ENCODE results near the gene VPS13C.
"Not testable (repeated sequence)": the region's sequence is repeated elsewhere in the genome, so short reads cannot be mapped to it uniquely, and the experiment has no call there.

VPS13C gene

DNA sequence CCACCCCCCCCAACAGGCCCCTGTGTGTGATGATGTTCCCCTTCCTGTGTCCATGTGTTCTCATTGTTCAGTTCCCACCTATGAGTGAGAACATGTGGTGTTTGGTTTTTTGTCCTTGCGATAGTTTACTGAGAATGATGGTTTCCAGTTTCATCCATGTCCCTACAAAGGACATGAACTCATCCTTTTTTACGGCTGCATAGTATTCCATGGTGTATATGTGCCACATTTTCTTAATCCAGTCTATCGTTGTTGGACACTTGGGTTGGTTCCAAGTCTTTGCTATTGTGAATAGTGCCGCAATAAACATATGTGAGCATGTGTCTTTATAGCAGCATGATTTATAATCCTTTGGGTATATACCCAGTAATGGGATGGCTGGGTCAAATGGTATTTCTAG is 12.0 kb downstream of the VPS13C start:
- not testable (repeated sequence) for DNase-seq (ENCODE audit: low read depth in 2 of 3, low spot score in 1 of 3)

DNA sequence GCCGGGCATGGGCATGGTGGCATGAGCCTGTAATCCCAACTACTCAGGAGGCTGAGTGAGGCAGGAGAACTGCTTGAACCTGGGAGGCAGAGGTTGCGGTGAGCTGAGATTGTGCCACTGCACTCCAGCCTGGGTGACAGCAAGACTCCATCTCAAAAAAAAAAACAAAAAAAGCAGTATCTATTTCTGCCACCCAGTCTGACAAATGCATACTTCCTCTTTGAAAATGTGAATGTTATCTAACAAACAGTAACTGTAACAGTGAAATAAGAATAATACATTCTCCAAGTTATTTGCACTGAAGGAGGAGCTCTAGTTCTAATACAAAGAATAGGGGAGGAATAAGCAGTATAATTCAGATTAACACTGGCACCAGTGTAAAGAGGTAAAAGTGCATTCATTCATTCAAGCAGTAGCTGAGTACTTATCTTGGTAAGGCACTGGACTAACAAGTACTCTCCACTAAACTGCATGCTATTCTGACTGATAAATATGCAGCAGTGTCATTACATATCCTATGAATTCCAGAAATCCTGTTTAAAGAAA is 12.9 kb downstream of the VPS13C start:
- no peak for DNase-seq (ENCODE audit: low read depth in 2 of 3, low spot score in 1 of 3)

DNA sequence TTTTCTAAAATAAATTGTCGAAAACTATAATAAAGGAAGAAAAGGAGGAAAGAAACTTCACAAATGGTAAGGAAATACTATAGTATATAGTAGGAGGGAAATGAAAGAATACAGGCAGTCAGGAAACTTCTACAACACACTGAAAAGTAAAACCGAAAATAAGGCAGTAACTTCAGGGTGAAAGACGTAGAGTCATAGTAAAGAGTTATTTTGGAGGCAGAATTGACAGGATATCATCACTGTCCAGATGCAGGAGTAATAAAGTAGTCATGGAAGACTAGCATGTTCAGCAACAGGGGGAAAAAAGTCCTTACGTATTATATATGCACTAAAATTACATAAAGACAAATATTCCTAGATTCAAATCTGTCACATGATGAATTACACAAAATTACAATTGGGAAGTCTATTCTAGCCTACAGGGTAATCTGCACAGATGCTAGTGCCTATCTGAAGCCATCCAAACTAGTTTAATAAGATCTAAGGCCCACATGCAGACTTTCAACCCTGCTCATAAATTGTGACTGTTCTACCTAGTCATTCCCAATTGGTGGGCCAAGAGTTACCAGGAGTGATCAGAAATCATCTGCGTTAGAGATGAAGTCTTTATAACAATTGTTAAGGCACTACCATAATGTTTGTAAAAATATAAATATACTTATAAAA is 14.0 kb downstream of the VPS13C start:
- DNase-seq (ENCODE audit: low read depth in 2 of 3, low spot score in 1 of 3), result no peak

DNA sequence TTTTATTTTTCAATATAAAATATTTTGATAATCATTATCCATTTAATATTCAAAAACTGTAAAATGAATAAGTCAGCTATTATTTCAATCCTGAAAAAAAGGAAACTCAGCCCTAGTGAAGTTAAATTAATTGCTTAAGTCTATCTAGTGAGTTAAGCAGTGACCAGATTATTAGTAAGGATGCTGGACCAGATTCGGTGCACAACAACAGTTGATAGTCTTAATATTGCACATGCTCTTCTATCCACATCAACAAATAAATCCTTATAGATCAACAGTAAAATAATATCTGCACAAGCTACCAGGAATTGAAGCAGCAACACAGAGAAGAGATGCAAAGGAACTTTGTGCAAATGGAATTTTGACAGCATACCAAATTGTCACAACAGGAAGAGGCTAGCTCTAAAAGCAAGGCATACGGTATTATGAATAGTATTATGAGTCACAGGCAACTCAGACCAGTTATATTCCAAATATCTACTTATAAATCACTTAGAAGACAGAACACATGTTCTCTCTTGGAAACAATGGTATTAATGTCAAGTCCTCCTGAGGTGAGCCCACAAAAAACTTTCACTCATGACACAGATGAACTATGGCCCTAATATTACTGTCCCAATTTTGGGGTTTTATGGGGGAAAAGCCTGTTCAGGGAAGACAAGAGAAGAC is 24.9 kb downstream of the VPS13C start:
- DNase-seq (ENCODE audit: low read depth in 2 of 3, low spot score in 1 of 3), result no peak

DNA sequence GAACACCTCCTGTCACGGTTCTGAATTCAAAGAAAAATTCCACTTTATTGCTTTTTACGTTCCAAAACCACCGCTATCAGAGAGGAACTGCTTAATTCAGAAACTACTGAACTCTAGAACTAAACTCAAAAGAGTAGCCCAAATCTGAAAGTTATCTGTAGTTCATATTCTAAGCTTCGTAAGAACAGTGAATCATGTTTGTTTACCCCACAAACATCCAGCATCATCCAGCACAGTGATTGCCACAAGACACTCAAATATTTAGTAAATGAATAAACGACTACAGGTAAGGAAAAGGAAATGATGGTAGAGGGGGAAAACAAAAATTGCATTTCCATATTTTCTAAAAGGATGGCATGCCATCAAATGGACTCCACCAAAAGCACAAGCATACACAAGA is 32.3 kb downstream of the VPS13C start:
- DNase-seq (ENCODE audit: low read depth in 2 of 3, low spot score in 1 of 3), result no peak

DNA sequence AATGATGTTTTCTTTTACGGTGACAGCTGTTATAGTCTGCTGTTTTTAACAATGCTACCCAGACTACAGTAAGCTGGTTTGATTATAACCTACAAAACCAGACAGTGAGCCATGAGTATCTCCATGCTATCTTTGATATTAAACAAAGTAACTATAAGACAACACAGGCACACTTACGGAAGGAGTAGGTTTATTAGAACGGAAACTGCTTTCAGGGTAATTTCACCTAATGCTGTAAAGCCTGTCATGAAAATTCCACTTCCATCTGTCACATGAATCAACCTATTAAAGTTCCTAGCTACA is 33.0 kb downstream of the VPS13C start:
- no peak for DNase-seq (ENCODE audit: low read depth in 2 of 3, low spot score in 1 of 3)

DNA sequence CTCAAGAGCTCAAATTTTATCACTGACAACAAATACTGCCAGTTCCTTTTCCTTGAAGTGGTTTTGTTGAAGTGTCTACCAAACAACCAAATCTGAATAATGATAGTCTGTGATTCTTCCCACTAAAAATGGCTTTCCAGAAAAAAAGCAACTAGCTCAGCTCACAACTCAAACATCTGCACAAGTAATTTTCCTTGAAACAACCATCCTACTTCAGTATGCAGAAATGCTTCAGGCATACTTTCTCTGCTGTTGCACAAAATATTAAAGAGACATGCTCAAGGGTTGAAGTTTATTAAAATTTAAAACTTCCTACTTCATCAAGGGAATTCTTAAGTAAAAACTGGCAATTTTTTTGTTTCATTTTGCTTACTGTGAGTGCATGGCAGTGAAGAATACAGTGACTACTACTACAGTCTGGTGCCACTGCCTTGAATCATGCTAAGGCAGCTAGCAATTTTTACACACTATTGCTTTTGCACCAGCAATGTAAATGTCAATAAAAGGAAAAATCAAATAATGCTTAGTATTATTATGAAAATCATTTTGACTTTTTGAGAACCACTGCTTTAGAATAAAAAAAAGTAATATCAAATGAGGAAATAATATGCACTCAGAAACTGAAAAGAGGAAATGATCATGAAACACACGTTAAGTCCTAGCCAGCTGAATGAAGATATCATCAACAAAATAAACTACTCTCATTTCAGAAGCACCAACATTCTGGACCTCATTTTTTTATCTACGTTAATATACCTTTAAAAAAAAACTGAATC is 33.6 kb downstream of the VPS13C start:
- DNase-seq (ENCODE audit: low read depth in 2 of 3, low spot score in 1 of 3), result no peak

DNA sequence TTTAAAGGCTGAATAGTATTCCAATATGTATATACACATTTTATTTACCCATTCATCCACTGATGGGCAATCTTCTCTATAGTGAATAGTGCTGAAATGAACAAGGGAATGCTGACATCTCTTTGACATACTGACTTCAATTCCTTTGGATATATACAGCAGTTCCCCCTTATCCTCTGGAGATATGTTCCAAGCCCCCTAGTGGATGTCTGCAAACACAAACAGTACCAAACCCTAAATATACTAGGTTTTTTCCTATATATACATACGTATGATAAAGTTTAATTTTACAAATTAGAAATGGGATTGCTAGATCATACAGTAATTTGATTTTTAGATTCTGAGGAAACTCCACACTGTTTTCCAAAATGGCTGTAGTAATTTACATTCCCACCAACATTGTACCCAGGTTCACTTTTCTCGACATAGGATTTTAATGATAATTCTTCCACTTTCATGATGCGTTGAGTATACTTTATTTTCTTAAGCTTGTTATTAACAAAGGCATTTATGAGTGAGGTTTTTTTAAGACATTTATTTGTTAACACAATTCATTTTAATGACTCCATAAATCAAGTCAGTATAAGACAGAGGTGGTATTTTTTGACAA is 38.2 kb downstream of the VPS13C start:
- DNase-seq (ENCODE audit: low read depth in 2 of 3, low spot score in 1 of 3), result no peak

DNA sequence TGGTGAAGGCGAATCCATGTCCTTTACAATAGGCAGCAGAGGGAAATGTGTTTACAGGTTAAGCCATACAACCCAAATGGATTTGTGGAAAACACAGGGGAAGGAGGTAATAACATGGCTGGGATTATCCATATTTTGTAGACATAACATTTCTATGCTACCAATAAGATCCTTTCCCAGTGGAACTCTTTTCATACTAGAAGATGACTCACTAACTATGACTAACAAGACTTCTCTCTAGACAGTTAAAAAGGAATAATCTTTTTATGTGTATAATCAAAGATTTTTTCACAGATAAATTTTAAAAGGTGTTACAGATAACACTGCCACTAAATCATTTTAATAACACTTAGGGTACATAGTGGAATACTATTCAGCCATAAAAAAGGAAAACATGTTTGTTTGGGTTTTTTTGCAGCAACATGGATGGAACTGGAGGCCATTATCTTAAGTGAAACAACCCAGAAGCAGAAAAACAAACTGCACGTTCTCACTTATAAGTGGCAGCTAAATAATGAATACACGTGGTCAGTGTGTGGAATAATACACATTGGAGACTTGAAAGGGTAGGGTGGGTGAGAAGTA is 39.6 kb downstream of the VPS13C start:
- no peak for DNase-seq (ENCODE audit: low read depth in 2 of 3, low spot score in 1 of 3)

DNA sequence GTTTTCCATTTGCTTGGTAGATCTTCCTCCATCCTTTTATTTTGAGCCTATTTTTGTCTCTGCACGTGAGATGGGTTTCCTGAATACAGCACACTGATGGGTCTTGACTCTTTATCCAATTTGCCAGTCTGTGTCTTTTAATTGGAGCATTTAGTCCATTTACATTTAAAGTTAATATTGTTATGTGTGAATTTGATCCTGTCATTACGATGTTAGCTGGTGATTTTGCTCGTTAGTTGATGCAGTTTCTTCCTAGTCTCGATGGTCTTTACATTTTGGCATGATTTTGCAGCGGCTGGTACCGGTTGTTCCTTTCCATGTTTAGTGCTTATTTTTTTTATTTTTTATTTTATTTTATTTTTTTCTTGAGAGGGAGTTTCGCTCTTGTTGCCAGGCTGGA is 54.9 kb downstream of the VPS13C start:
- not testable (repeated sequence) for DNase-seq (ENCODE audit: low read depth in 2 of 3, low spot score in 1 of 3)

DNA sequence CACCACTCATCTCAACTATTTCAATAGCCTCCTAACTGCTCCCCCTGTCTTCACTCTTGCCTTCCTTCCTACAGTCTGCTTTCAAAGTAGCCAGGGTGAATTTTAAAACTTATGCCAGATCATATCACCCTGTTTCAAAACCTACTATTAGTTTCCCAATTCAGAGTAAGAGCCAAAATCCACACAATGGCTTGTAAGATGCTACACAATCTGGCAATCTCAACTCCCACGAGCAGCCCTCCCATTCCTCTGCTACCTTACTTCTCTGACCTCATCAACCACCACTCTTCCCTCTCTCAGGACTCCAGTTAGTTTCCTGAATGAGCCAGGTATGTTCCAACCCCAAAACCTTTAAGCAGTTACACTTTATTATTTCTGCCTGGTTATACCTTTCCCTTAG is 62.5 kb downstream of the VPS13C start:
- DNase-seq (ENCODE audit: low read depth in 2 of 3, low spot score in 1 of 3), result no peak

DNA sequence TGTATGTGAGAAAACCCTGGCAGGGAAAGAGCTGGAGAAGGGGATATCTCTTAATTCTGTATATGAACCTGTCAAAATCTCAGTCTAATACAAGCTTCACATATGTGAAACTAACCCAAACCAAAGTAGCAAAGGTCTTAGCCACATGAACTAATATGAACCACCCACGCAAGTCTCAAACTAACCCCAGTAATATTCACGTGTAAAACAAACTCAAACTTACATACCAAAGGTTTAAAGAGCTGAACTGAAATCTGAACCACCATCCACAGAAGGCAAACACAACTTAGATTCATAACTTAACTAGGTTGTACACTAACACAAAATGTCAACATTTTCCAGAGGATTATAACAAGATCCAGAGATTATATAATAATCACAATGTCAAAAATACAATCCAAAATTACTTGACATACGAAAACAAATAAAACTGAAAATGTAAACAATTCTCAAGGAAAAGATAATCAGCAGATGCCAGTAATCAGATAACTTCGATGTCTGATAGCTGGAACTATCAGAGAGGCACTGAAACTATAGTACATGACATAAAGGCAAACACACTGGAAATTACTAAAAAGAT is 64.1 kb downstream of the VPS13C start:
- no peak for DNase-seq (ENCODE audit: low read depth in 2 of 3, low spot score in 1 of 3)

DNA sequence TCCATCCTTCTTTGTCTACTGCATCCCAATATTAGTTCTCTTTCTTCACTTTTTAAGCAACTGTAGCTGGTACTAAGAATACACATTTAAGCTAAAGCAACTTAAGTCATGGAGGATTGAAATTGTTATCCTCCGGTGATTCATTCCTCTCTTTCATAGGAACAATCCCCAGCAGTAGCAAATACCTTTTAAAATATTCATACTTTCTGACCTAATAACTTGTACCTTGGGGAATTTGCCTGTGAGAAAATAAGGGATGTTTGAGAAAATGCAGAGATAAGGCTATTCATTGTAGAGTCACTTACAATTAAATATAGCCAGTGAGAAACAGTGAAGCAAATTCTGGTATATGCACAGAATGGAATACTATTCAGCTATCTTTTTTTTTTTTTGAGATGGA is 66.0 kb downstream of the VPS13C start:
- DNase-seq (ENCODE audit: low read depth in 2 of 3, low spot score in 1 of 3), result no peak

DNA sequence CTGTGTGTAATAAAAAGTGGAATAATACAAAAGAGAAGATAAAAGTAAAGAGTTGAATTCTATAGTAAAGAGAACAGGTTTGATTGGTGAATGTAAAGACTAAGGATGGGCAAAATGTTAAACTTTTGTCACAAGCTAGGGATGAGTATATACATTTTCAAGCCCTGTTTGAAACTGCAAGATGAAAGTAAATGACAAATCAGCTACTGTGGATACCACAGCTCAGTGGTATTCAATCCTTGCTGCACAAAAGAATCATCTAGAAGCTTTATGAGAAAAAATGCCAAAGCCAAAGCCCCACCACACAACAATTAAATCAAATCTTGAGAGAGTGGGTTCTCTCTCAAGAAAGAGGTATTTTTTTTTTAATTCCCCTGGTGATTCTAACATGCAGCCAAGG is 67.7 kb downstream of the VPS13C start:
- DNase-seq (ENCODE audit: low read depth in 2 of 3, low spot score in 1 of 3), result no peak

DNA sequence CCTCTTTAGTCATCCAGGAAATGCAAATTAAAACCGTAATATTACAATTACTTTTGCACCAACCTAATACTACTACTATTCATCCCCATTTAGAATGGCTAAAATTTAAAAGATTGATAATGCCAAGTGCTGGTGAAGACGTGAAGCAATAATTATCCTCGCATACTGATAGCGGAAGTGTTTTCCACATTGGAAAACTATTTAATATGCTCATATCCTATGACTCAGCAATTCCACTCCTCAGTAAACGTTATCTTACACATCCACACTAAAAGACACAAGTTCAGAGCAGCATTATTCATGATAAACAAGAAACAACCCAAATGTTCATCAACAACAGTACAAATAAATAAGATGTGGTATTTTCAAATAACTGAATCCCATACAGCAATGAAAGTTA is 70.6 kb downstream of the VPS13C start:
- no peak for DNase-seq (ENCODE audit: low read depth in 2 of 3, low spot score in 1 of 3)

DNA sequence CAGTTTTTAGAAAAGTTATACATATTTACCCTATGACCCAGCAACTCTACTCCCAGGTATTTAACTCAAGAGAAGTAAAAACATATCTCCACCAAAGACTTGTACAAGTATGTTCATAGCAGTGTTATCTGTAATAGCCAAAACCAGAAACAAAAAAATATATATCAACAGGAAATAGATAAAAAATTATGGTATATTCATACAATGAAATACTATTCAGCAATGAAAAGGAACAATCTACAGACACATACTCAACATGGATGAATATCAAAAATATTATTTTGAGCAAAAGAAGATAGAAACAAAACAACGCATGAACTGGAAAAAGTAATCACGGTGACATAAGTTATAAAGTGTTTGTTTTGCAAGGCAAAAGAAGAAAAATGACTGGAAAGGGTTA is 72.4 kb downstream of the VPS13C start:
- DNase-seq (ENCODE audit: low read depth in 2 of 3, low spot score in 1 of 3), result no peak

DNA sequence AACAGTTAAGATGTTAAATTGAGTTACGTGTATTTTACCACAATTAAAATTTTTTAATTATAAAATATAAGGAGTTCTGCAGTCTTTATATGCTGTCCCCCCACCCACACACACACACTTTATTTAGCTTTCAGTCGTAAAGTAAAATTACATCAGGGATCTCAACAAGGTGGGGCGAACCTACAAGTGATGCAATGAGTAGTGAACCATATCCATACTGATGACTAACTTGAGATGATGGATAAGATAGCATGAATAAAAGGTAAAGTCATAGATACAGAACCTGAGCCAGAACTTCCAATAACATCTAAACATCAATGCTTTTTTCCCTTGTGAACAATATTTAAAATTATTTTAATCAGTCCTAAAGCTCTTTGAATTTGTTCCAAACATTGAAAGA is 77.2 kb downstream of the VPS13C start:
- no peak for DNase-seq (ENCODE audit: low read depth in 2 of 3, low spot score in 1 of 3)

DNA sequence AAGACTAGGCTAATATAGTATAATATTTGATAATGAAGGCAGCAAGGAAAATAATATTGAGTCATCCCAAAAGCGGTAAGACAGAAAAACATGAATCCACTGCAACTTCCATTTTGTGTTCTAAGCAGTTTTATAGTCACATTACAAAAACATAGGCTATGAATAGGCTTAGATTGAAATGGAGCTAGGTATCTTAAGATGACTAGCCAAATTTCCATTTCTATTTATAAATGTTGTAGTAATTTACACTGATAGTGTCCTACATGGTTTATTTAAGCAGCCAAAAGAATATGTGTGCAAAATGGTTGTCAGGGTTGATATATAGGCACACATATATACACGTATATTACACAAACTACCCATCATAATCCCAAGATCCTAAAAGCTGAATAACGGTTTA is 82.0 kb downstream of the VPS13C start:
- DNase-seq (ENCODE audit: low read depth in 2 of 3, low spot score in 1 of 3), result no peak

DNA sequence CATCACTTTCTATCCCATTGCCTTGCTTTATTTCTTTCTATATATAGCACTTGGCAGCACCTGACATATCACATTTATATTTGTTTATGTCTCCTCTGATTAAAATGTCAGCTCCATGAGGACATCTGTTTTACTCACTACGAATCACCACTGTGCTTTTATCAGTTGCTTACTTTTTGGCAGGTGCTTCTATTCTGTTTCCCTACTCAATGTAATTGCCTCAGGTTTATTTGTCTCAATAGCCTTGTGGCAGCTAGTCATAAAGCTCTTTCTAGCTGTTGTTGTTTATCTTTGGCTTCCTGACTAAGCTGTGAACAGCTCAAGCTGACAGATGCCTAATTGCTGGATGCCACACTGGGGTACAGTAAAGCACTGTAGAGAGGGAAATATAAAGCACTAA is 85.5 kb downstream of the VPS13C start:
- no peak for DNase-seq (ENCODE audit: low read depth in 2 of 3, low spot score in 1 of 3)

DNA sequence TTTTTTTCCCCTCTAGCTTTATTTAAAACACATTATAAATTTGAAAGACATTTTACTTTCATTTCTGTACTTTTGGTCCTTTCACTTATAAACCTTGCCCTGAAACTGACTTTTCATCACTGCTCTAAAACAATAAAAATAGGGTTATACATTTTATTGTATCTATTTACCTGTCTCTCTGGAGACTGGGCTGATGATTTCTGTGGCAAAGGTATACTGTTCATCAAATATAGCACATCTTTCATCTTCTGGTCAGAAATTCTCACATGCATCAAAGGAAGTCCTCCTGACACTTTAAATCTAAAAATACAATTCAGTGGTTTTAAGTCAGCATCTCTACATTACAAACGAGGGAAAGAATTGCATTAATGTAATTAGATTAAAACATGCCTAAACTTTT is 86.1 kb downstream of the VPS13C start:
- no peak for DNase-seq (ENCODE audit: low read depth in 2 of 3, low spot score in 1 of 3)

DNA sequence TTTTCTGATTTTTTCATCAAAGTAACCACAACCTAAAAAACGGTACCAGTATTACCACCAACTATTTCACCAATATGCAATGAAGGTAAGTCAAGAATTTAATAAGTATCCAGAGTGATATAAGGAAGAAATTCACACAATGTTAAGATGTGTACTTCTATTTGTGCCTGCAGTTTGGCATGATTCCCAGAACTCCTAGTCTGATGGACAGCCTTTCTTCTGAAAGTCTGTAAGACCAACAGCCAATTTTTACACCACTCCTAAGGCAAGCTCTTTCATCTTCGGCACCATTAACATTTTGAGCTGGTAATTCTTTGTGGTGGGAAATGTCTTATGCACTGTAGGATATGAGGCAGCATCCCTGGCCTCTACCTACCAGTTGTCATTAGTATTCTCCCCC is 108.3 kb downstream of the VPS13C start:
- DNase-seq (ENCODE audit: low read depth in 2 of 3, low spot score in 1 of 3), result no peak

Data from stimulated activated CD4-positive, alpha-beta T cell treated with anti-CD3 and anti-CD28 coated beads, Interleukin-12 subunit alpha, Interleukin-12 subunit beta, amount 100 ng/mL, for 48 hours (primary cell).